Esophagus squamous epithelium (tissue), 5 donors: ENCODE data around the gene HOTAIR. TPM values are rescaled to one million over a fixed set of nuclear protein-coding genes. Genes with fewer than 3 reads are reported as not detected.

Experiments used
- DNase-seq: peaks from one replicate; lab custom pipeline; 2025; lab: John Stamatoyannopoulos, UW
- H3K27ac ChIP-seq, 4 donors: fragments of 200-600 bp; sonication (generic); one replicate each; pipeline ENCODE4 v1.5.1; 2016 to 2019; ENCODE audit warnings: mild to moderate bottlenecking in 1 of 4
- H3K27me3 ChIP-seq, 4 donors: fragments of 200-600 bp; sonication (generic); 1 replicate in 3 of 4; 2 replicates in 1 of 4; pipeline versions ENCODE4 v1.5.1 to v1.6.0; 2017 to 2021; ENCODE audit warnings: antibody characterized with exemption in 1 of 4
- H3K36me3 ChIP-seq, 3 donors: fragments of 200-600 bp; sonication (generic); one replicate each; pipeline ENCODE4 v1.5.1; 2016 to 2019
- H3K4me1 ChIP-seq, 3 donors: fragments of 200-600 bp; sonication (generic); one replicate each; pipeline ENCODE4 v1.5.1; 2017 to 2019
- H3K4me3 ChIP-seq, 4 donors: fragments of 200-600 bp; sonication (generic); 1 replicate in 3 of 4; 2 replicates in 1 of 4; pipeline ENCODE4 v1.5.1; 2016 to 2019; ENCODE audit warnings: mild to moderate bottlenecking in 2 of 4, moderate library complexity in 1 of 4
- H3K9me3 ChIP-seq, 3 donors: fragments of 200-600 bp; sonication (generic); one replicate each; pipeline ENCODE4 v1.5.1; 2016 to 2019
- CTCF ChIP-seq, 6 experiments: fragments of 450-650 bp in 4 of 6; fragments of 200-600 bp in 2 of 6; sonication (generic) in 2 of 6; IDR thresholded peaks; one replicate each; pipeline ENCODE4 v1.5.1; 2016 to 2019; ENCODE audit warnings: antibody characterized with exemption in 6 of 6, mild to moderate bottlenecking in 4 of 6, moderate library complexity in 4 of 6
- POLR2A ChIP-seq, 4 donors: fragments of 450-650 bp; IDR thresholded peaks; one replicate each; pipeline ENCODE4 v1.6.1; 2017; ENCODE audit warnings: antibody characterized with exemption in 4 of 4, mild to moderate bottlenecking in 4 of 4, moderate library complexity in 3 of 4
- WGBS, 2 donors: methylation state at CpG; one replicate each; pipeline ENCODE4 v1.1.5; 2018; 5-methylcytosine and 5-hydroxymethylcytosine counted together
- intact Hi-C: fragments of 100-400 bp; cut with DNase I; formaldehyde crosslinking; loops from one replicate; pipeline ENCODE4 v1.15.0; 2022
- total RNA-seq, 4 donors: library from RNA; depleted of rRNA; stranded (reverse); fragments of >200 nt; gene quantifications; one replicate each; pipeline ENCODE4 v1.1.0, GENCODE V29; 2016
- donor health status: DM: yes; HTN: yes; CAD: no.

HOTAIR gene
- total RNA-seq, 4 donors from 2014 or later, result not detected

- Histone ChIP-seq H3K4me1 (peaks cover 13 to 30% (median 15%) of the 10 kb centered on the region in 3 donors), H3K4me3 (no peak overlapping the region), H3K27ac (no peak overlapping the region), H3K9me3 (no peaks in the 10 kb centered on the region), H3K27me3 (peaks cover 26 to 100% (median 75%) of the 10 kb centered on the region in 4 donors), H3K36me3 (no peaks in the 10 kb centered on the region)
- TF ChIP-seq POLR2A (IDR thresholded peaks at IDR 0.05) (no peak), CTCF (IDR thresholded peaks at IDR 0.05) (no peak)
- intact Hi-C loops, result no loop called here
- DNase-seq, result no peak
- WGBS, 2 donors, result 29 to 36% methylated on average over 14 of the region's 15 CpGs
These were observed 6.2 kb upstream of the HOTAIR start for GRCh38 chr12:53980802-53981496.

GRCh38 chr12:53980104-53980801, 5.5 kb upstream of the HOTAIR start:
- Histone ChIP-seq H3K9me3 (no peaks in the 10 kb centered on the region), H3K4me1 (peaks cover 8 to 28% (median 9%) of the 10 kb centered on the region in 3 donors), H3K27me3 (peaks cover 25 to 100% (median 77%) of the 10 kb centered on the region in 4 donors), H3K36me3 (no peaks in the 10 kb centered on the region), H3K4me3 (no peak overlapping the region), H3K27ac (no peak overlapping the region)
- TF ChIP-seq POLR2A (IDR thresholded peaks at IDR 0.05) (no peak), CTCF (IDR thresholded peaks at IDR 0.05) (no peak)
- DNase-seq, result no peak
- intact Hi-C loops, result no loop called here
- 28% methylated on average over 6 to 7 of the region's 7 CpGs for WGBS, 2 donors

- Histone ChIP-seq H3K27ac (no peak overlapping the region), H3K4me3 (no peak overlapping the region), H3K4me1 (peaks cover 14 to 28% (median 14%) of the 10 kb centered on the region in 3 donors), H3K36me3 (no peaks in the 10 kb centered on the region), H3K27me3 (peaks cover 36 to 100% (median 76%) of the 10 kb centered on the region in 4 donors), H3K9me3 (no peaks in the 10 kb centered on the region)
- 6 to 13% methylated on average over 8 to 14 of the region's 15 CpGs for WGBS, 2 donors
- no peak for TF ChIP-seq POLR2A (IDR thresholded peaks at IDR 0.05)
- no peak for TF ChIP-seq CTCF (IDR thresholded peaks at IDR 0.05)
- intact Hi-C loops, result no loop called here
- no peak for DNase-seq
These were observed 4.0 kb upstream of the HOTAIR start for GRCh38 chr12:53978477-53979356.

GRCh38 chr12:53977596-53978445, 3.1 kb upstream of the HOTAIR start:
- H3K4me3 ChIP-seq, result no peak overlapping the region
- intact Hi-C loops, result no loop called here
- H3K9me3 ChIP-seq, result no peaks in the 10 kb centered on the region
- no peaks in the 10 kb centered on the region for H3K36me3 ChIP-seq
- H3K4me1 ChIP-seq, result peaks cover 20 to 34% (median 20%) of the 10 kb centered on the region in 3 donors
- no peak for DNase-seq
- no peak overlapping the region for H3K27ac ChIP-seq
- no peak for TF ChIP-seq CTCF (IDR thresholded peaks at IDR 0.05)
- TF ChIP-seq POLR2A (IDR thresholded peaks at IDR 0.05), result no peak
- WGBS, 2 donors, result 5 to 10% methylated on average over 11 of the region's 11 CpGs
- peaks cover 42 to 100% (median 77%) of the 10 kb centered on the region in 4 donors for H3K27me3 ChIP-seq
